PC-9 (cell line): ENCODE measurements around the gene ABCC3. TPM values are rescaled to one million over a fixed set of nuclear protein-coding genes. Genes with fewer than 3 reads are reported as not detected.

Source experiments
- BruUV-seq: library from RNA; stranded (reverse); fragments of 400-500 nt; replicated peaks from 2 replicates; lab custom pipeline; 2021; lab: Mats Ljungman, UMichigan
- CTCF ChIA-PET: fragments of 300-600 bp; sonication (Branson Sonifier 250); formaldehyde crosslinking; loops from one replicate; lab custom pipeline; 2022; ENCODE audit warnings: antibody characterized with exemption; lab: Charles Lee
- POLR2A ChIA-PET: fragments of 300-600 bp; sonication (Branson Sonifier 250); formaldehyde crosslinking; loops from one replicate; lab custom pipeline; 2022; ENCODE audit warnings: antibody characterized with exemption; ENCODE audit not compliant: unreplicated experiment; lab: Charles Lee
- DNase-seq, 2 experiments: peaks; one replicate each; pipeline versions ENCODE4 v3.0.0 to v3.0.0-alpha.2; 2015 to 2022; ENCODE audit warnings: mixed read lengths in 1 of 2
- H2AFZ ChIP-seq: fragments of 200-600 bp; sonication (generic); 2 replicates; pipeline ENCODE4 v1.8.1; 2017; ENCODE audit warnings: antibody characterized with exemption
- H3F3A ChIP-seq: fragments of 200-600 bp; sonication (generic); 2 replicates; pipeline ENCODE4 v1.8.1; 2017; ENCODE audit warnings: antibody characterized with exemption, mild to moderate bottlenecking, low read depth; ENCODE audit not compliant: insufficient read depth
- H3K27ac ChIP-seq: fragments of 200-600 bp; sonication (generic); 2 replicates; pipeline ENCODE4 v1.6.1; 2016; ENCODE audit warnings: mixed run types
- H3K27me3 ChIP-seq: fragments of 200-600 bp; sonication (generic); 2 replicates; pipeline ENCODE4 v1.6.1; 2016; ENCODE audit warnings: low read depth, mixed run types; ENCODE audit not compliant: insufficient read depth
- H3K36me3 ChIP-seq: fragments of 200-600 bp; sonication (generic); 2 replicates; pipeline ENCODE4 v1.6.1; 2016; ENCODE audit warnings: low read depth, mixed run types
- H3K4me1 ChIP-seq: fragments of 200-600 bp; sonication (generic); replicated peaks from 2 replicates; pipeline ENCODE4 v1.6.1; 2016; ENCODE audit warnings: mixed run types; ENCODE audit not compliant: insufficient read depth
- H3K4me2 ChIP-seq: fragments of 200-600 bp; sonication (generic); 2 replicates; pipeline ENCODE4 v1.6.1; 2017; ENCODE audit warnings: mixed run types
- H3K4me3 ChIP-seq: fragments of 200-600 bp; sonication (generic); 2 replicates; pipeline ENCODE4 v1.6.1; 2016; ENCODE audit warnings: mixed run types
- H3K79me2 ChIP-seq: fragments of 200-600 bp; sonication (generic); 2 replicates; pipeline ENCODE4 v1.6.1; 2017; ENCODE audit warnings: low read depth, mixed run types
- H3K9me2 ChIP-seq: fragments of 200-600 bp; sonication (generic); 2 replicates; pipeline ENCODE4 v1.8.1; 2017; ENCODE audit warnings: mild to moderate bottlenecking; ENCODE audit not compliant: insufficient read depth
- H3K9me3 ChIP-seq: fragments of 200-600 bp; sonication (generic); 2 replicates; pipeline ENCODE4 v1.8.1; 2016; ENCODE audit warnings: low read depth; ENCODE audit not compliant: insufficient read depth
- H4K20me1 ChIP-seq: fragments of 200-600 bp; sonication (generic); 2 replicates; pipeline ENCODE4 v1.8.1; 2017; ENCODE audit not compliant: insufficient read depth
- CTCF ChIP-seq: fragments of 200-600 bp; sonication (generic); conservative IDR thresholded peaks from 2 replicates; pipeline ENCODE4 v1.6.1; 2017; ENCODE audit warnings: mixed run types, antibody characterized with exemption, mild to moderate bottlenecking, moderate library complexity
- EZH2 ChIP-seq: fragments of 200-600 bp; sonication (generic); IDR thresholded peaks from 2 replicates; pipeline ENCODE4 v1.8.0; 2017; ENCODE audit warnings: antibody characterized with exemption, low read depth
- intact Hi-C: fragments of 100-400 bp; cut with micrococcal nuclease; formaldehyde crosslinking; loops from one replicate; pipeline ENCODE4 v1.10.0; 2022; ENCODE audit not compliant: unreplicated experiment
- total RNA-seq: library from RNA; stranded (reverse); gene quantifications from 2 replicates; pipeline ENCODE4 v1.2.3, GENCODE V29; 2021

The ABCC3 gene
- total RNA-seq, 1 experiment from 2014 or later, result 221 TPM

- POLR2A ChIA-PET, result no interaction called here
- Histone ChIP-seq H3K4me1 (no peaks in the 10 kb centered on the region), H4K20me1 (no peaks in the 10 kb centered on the region), H3K9me3 (no peaks in the 10 kb centered on the region), H3K4me2 (no peak overlapping the region), H3F3A (no peaks in the 10 kb centered on the region), H3K4me3 (no peak overlapping the region), H3K36me3 (no peaks in the 10 kb centered on the region), H3K9me2 (no peaks in the 10 kb centered on the region), H2AFZ (no peak overlapping the region), H3K27me3 (peaks cover 93% of the 10 kb centered on the region), H3K27ac (no peak overlapping the region), H3K79me2 (no peaks in the 10 kb centered on the region)
- BruUV-seq, result no TSS peak
- CTCF ChIA-PET, result no interaction called here
- TF ChIP-seq EZH2, result no peak
- TF ChIP-seq CTCF, result no peak
- no peak for DNase-seq
- intact Hi-C loops, result no loop called here
Observed at GRCh38 chr17:50604513-50604912, 30.2 kb upstream of the ABCC3 start.

- Histone ChIP-seq H2AFZ (no peak overlapping the region), H3F3A (peaks cover 3% of the 10 kb centered on the region; the same call in 1 of the 2 replicates), H3K79me2 (no peaks in the 10 kb centered on the region), H3K4me1 (no peaks in the 10 kb centered on the region), H3K9me2 (no peaks in the 10 kb centered on the region), H3K36me3 (no peaks in the 10 kb centered on the region), H3K27ac (no peak overlapping the region), H3K4me2 (no peak overlapping the region), H3K4me3 (no peak overlapping the region), H3K9me3 (no peaks in the 10 kb centered on the region), H4K20me1 (no peaks in the 10 kb centered on the region), H3K27me3 (peaks cover 94% of the 10 kb centered on the region)
- no TSS peak for BruUV-seq
- no peak for DNase-seq
- intact Hi-C loops, result no loop called here
- ChIA-PET CTCF (no interaction called here), POLR2A (no interaction called here)
- TF ChIP-seq EZH2 (no peak), CTCF (no peak)
Observed at GRCh38 chr17:50605429-50605828, 29.3 kb upstream of the ABCC3 start.

- no peak for DNase-seq
- Histone ChIP-seq H3K9me2 (no peaks in the 10 kb centered on the region), H3K4me3 (no peak overlapping the region), H4K20me1 (no peaks in the 10 kb centered on the region), H3K27me3 (peaks cover 77% of the 10 kb centered on the region), H3K4me2 (no peak overlapping the region), H3K4me1 (no peaks in the 10 kb centered on the region), H3K27ac (no peak overlapping the region), H3K9me3 (no peaks in the 10 kb centered on the region), H2AFZ (no peak overlapping the region), H3F3A (peaks cover 7% of the 10 kb centered on the region; the same call in 1 of the 2 replicates), H3K79me2 (no peaks in the 10 kb centered on the region), H3K36me3 (no peaks in the 10 kb centered on the region)
- no TSS peak for BruUV-seq
- intact Hi-C loops, result no loop called here
- ChIA-PET CTCF (no interaction called here), POLR2A (no interaction called here)
- no peak for TF ChIP-seq EZH2
- TF ChIP-seq CTCF, result no peak
Observed at GRCh38 chr17:50607522-50608175, 27.0 kb upstream of the ABCC3 start.
